PC-3 (cell line): Measurements from ENCODE around the gene ICE2. TPM values are rescaled to one million over a fixed set of nuclear protein-coding genes. Genes with fewer than 3 reads are reported as not detected.

Experiments
- ATAC-seq: fragments of 200-7000 bp; cut with Tn5 transposase; 2 replicates; pipeline ENCODE4 v1.9.1; 2020; ENCODE audit warnings: mild to moderate bottlenecking, moderate library complexity
- BruUV-seq: library from RNA; stranded (reverse); fragments of 400-500 nt; replicated peaks from 2 replicates; lab custom pipeline; 2021; lab: Mats Ljungman, UMichigan
- CTCF ChIA-PET: fragments of 300-600 bp; sonication (Branson Sonifier 250); formaldehyde crosslinking; loops from one replicate; lab custom pipeline; 2022; ENCODE audit warnings: antibody characterized with exemption; lab: Charles Lee
- POLR2A ChIA-PET: fragments of 300-600 bp; sonication (Branson Sonifier 250); formaldehyde crosslinking; loops from one replicate; lab custom pipeline; 2022; ENCODE audit warnings: antibody characterized with exemption; ENCODE audit not compliant: unreplicated experiment; lab: Charles Lee
- DNase-seq: peaks from one replicate; pipeline ENCODE4 v3.0.0-alpha.2; 2015
- H2AFZ ChIP-seq: fragments of 300-600 bp; sonication (generic); 2 replicates; pipeline ENCODE4 v1.6.0; 2016; ENCODE audit warnings: antibody characterized with exemption, low read length
- H3F3A ChIP-seq: fragments of 300-600 bp; sonication (generic); one replicate; pipeline ENCODE4 v1.6.0; 2017; ENCODE audit warnings: antibody characterized with exemption, low read length, control low read depth, mild to moderate bottlenecking; ENCODE audit not compliant: unreplicated experiment
- H3K27ac ChIP-seq: fragments of 300-600 bp; sonication (generic); 2 replicates; pipeline ENCODE4 v1.5.1; 2016; ENCODE audit warnings: mild to moderate bottlenecking, low read length
- H3K27me3 ChIP-seq: fragments of 300-600 bp; sonication (generic); 2 replicates; pipeline ENCODE4 v1.6.1; 2016; ENCODE audit warnings: low read length, mixed read lengths
- H3K36me3 ChIP-seq: fragments of 300-600 bp; sonication (generic); 2 replicates; pipeline ENCODE4 v1.6.1; 2016; ENCODE audit warnings: low read depth, mixed run types, low read length, mixed read lengths
- H3K4me1 ChIP-seq: fragments of 300-600 bp; sonication (generic); 2 replicates; pipeline ENCODE4 v1.5.1; 2016; ENCODE audit warnings: low read length; ENCODE audit not compliant: insufficient read depth
- H3K4me2 ChIP-seq: fragments of 300-600 bp; sonication (generic); 2 replicates; pipeline ENCODE4 v1.6.0; 2016; ENCODE audit warnings: low read length
- H3K4me3 ChIP-seq: fragments of 300-600 bp; sonication (generic); 2 replicates; pipeline ENCODE4 v1.5.1; 2016; ENCODE audit warnings: mild to moderate bottlenecking, low read length, mixed read lengths
- H3K79me2 ChIP-seq: fragments of 300-600 bp; sonication (generic); 2 replicates; pipeline ENCODE4 v1.6.1; 2017; ENCODE audit warnings: low read length, mixed read lengths
- H3K9ac ChIP-seq: fragments of 300-600 bp; sonication (generic); 2 replicates; pipeline ENCODE4 v1.6.0; 2016; ENCODE audit warnings: mild to moderate bottlenecking, low read length
- H3K9me2 ChIP-seq: fragments of 300-600 bp; sonication (generic); replicated peaks from 2 replicates; pipeline ENCODE4 v1.6.1; 2016; ENCODE audit warnings: mixed run types, low read length, mixed read lengths
- H3K9me3 ChIP-seq: fragments of 300-600 bp; sonication (generic); 2 replicates; pipeline ENCODE4 v1.6.1; 2016; ENCODE audit warnings: low read length, mixed read lengths
- H4K20me1 ChIP-seq: fragments of 300-600 bp; sonication (generic); 2 replicates; pipeline ENCODE4 v1.6.1; 2016; ENCODE audit warnings: low read length, mixed read lengths
- EZH2 ChIP-seq: fragments of 300-600 bp; sonication (generic); IDR thresholded peaks from one replicate; pipeline ENCODE4 v1.6.1; 2017; ENCODE audit warnings: antibody characterized with exemption, mild to moderate bottlenecking, low read length; ENCODE audit not compliant: unreplicated experiment
- EZH2phosphoT487 ChIP-seq: fragments of 300-600 bp; sonication (generic); IDR thresholded peaks from 2 replicates; pipeline ENCODE4 v1.6.1; 2018; ENCODE audit warnings: mild to moderate bottlenecking, antibody characterized with exemption, low read length, borderline replicate concordance
- intact Hi-C: fragments of 100-400 bp; cut with micrococcal nuclease; formaldehyde crosslinking; loops from 2 replicates; pipeline ENCODE4 v1.9.0; 2023
- total RNA-seq: library from RNA; depleted of rRNA; stranded (reverse); fragments of >200 nt; gene quantifications from 2 replicates; pipeline ENCODE4 v1.2.3, GENCODE V29; 2014
- TF ChIP-seq, protein P1 (sequence below): fragments of 300-600 bp; sonication (generic); conservative IDR thresholded peaks from 2 replicates; pipeline ENCODE4 v1.5.1; 2017; ENCODE audit warnings: antibody characterized with exemption, low read depth, mild to moderate bottlenecking, low read length

ICE2 gene
- total RNA-seq, 1 experiment from 2014 or later = 14.8 TPM

DNA sequence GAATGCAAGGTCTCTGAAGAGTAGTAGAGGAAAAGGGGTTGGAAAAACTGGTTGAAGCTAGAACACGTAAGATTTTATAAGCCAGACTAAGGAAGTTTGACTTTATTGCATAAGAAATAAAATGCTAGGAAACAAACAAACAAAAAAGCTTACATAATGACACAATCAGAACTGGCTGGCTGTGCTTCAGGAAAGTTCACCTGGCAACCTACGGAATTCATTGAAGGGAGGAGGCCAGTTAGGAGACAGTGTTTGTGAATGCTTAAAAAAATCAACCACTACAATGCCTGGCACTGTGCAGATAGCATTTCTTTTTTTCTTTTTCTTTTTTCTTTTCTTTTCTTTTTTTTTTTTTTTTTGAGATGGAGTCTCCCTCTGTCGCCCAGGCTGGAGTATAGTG, 1.9 kb upstream of the ICE2 start:
- Histone ChIP-seq H3F3A (no peaks in the 10 kb centered on the region), H3K9ac (no peak overlapping the region), H3K9me3 (no peaks in the 10 kb centered on the region), H4K20me1 (no peaks in the 10 kb centered on the region; the same call in 1 of the 2 replicates), H3K9me2 (no peaks in the 10 kb centered on the region), H3K4me2 (no peak overlapping the region), H3K36me3 (no peaks in the 10 kb centered on the region), H3K4me1 (peaks cover 31% of the 10 kb centered on the region), H2AFZ (no peak overlapping the region), H3K79me2 (peaks cover 29% of the 10 kb centered on the region), H3K4me3 (no peak overlapping the region), H3K27ac (no peak overlapping the region), H3K27me3 (no peaks in the 10 kb centered on the region)
- DNase-seq (peak; percentile 16), ATAC-seq (no peak)
- ChIA-PET CTCF (no interaction called here), POLR2A (no interaction called here)
- TF ChIP-seq EZH2phosphoT487 (no peak), EZH2 (no peak)
- TF ChIP-seq, protein P1, sequence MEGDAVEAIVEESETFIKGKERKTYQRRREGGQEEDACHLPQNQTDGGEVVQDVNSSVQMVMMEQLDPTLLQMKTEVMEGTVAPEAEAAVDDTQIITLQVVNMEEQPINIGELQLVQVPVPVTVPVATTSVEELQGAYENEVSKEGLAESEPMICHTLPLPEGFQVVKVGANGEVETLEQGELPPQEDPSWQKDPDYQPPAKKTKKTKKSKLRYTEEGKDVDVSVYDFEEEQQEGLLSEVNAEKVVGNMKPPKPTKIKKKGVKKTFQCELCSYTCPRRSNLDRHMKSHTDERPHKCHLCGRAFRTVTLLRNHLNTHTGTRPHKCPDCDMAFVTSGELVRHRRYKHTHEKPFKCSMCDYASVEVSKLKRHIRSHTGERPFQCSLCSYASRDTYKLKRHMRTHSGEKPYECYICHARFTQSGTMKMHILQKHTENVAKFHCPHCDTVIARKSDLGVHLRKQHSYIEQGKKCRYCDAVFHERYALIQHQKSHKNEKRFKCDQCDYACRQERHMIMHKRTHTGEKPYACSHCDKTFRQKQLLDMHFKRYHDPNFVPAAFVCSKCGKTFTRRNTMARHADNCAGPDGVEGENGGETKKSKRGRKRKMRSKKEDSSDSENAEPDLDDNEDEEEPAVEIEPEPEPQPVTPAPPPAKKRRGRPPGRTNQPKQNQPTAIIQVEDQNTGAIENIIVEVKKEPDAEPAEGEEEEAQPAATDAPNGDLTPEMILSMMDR = no peak
- intact Hi-C loops = no loop called here
- BruUV-seq = no TSS peak

DNA sequence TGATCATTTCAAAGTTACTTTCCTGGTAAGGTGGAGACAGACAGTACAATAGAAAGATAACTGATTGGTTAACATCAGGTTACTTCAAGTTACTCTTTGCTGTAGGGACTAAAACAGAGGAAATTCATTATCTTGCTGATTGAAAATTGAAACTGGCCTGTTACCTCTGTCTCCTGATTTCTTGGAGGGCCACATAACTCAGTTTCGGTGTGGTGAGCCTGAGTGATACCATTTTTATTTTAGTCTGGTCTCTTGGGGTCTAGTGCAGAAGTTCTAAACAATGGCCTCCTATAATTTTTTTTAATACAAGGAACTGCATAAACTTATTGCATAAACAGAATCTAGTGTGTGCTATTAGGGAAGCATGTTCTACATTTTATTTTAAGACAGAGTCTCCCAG, 1.2 kb upstream of the ICE2 start:
- Histone ChIP-seq H3K9me2 (no peaks in the 10 kb centered on the region), H3K4me1 (peaks cover 33% of the 10 kb centered on the region), H3K79me2 (peaks cover 35% of the 10 kb centered on the region), H3K4me2 (no peak overlapping the region), H2AFZ (no peak overlapping the region), H3K27me3 (no peaks in the 10 kb centered on the region), H3K27ac (no peak overlapping the region), H3K9me3 (no peaks in the 10 kb centered on the region), H3K9ac (no peak overlapping the region), H3K4me3 (no peak overlapping the region), H3F3A (no peaks in the 10 kb centered on the region), H3K36me3 (no peaks in the 10 kb centered on the region), H4K20me1 (no peaks in the 10 kb centered on the region; the same call in 1 of the 2 replicates)
- intact Hi-C loops = no loop called here
- no TSS peak for BruUV-seq
- POLR2A ChIA-PET = no interaction called here
- no peak for DNase-seq
- CTCF ChIA-PET = no interaction called here
- no peak for ATAC-seq
- TF ChIP-seq EZH2phosphoT487 (no peak), EZH2 (no peak)
- TF ChIP-seq, protein P1 = no peak

DNA sequence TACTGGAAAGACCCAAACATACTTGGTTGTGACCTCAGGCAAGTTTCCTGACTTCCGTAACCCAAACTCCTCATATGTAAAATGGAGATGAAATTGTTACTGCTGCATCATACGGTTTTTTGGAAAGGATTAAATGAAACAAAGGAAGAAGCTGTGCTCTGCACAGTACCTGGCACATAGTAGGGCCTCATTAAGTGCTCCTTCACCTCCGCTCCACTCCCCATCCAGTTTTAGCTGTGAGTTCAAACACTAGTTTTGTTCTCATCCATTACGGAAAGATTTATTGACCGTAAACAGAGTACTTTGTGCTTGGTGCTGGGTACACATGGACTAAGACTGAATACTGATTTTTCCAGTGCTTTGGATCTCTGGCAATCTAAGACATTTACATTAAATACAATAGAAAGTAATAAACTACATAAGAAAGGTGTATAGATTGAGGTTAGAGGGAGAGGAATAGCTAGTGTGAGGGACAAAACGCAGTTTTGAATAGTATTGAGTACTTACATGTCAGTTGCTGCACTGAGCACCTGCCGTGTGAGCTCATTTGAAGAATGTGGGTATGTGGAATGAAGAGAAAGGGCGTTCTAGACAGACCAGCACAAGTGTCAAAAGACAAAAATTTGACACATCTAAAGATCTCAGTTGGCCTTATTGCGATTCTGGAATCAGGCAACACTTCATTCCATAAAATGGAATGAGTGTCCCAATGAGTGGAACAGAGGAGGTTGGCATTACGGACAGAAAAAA, 594 bp upstream of the ICE2 start:
- Histone ChIP-seq H3K27ac (peak overlapping the region; percentile 82), H2AFZ (peak overlapping the region; percentile 76), H3K4me1 (peaks cover 33% of the 10 kb centered on the region), H3K4me2 (peak overlapping the region; percentile 99), H4K20me1 (no peaks in the 10 kb centered on the region; the same call in 1 of the 2 replicates), H3K27me3 (no peaks in the 10 kb centered on the region), H3K9ac (peak overlapping the region; percentile 99), H3K4me3 (peak overlapping the region; percentile 96), H3F3A (no peaks in the 10 kb centered on the region), H3K9me2 (no peaks in the 10 kb centered on the region), H3K9me3 (no peaks in the 10 kb centered on the region), H3K36me3 (peaks cover under 1% of the 10 kb centered on the region; the same call in 1 of the 2 replicates), H3K79me2 (peaks cover 41% of the 10 kb centered on the region)
- intact Hi-C loops = loop anchor here (2.0 to 5.0 kb wide), 2 partner anchors 47 to 72 kb away; no protein-coding TSS in a partner anchor
- TF ChIP-seq EZH2 (no peak), EZH2phosphoT487 (no peak)
- TF ChIP-seq, protein P1 = no peak
- BruUV-seq = TSS peak; percentile 89
- ATAC-seq (no peak), DNase-seq (no peak)
- ChIA-PET POLR2A (no interaction called here), CTCF (no interaction called here)
